Pancreas (tissue), 10 donors: Measurements from ENCODE around the gene BHMT. TPM values are rescaled to one million over a fixed set of nuclear protein-coding genes. Genes with fewer than 3 reads are reported as not detected.
"Not testable (repeated sequence)": the region's sequence is repeated elsewhere in the genome, so short reads cannot be mapped to it uniquely, and the experiment has no call there.

Experiments
- ATAC-seq, 4 donors: fragments of 200-7000 bp; cut with Tn5 transposase; one replicate each; pipeline versions ENCODE4 v1.8.0 to v1.9.1; 2020; ENCODE audit warnings: mild to moderate bottlenecking in 4 of 4, moderate library complexity in 4 of 4
- DNase-seq, 6 donors: peaks; one replicate each; pipeline ENCODE4 v3.0.0-alpha.2; 2020
- FAIRE-seq: peaks from 2 replicates; lab custom pipeline; 2012; peaks lifted over from hg19 to GRCh38; lab: Jason Lieb, UNC
- H3K27ac ChIP-seq, 4 donors: fragments of 200-600 bp; sonication (generic); 1 replicate in 3 of 4; 2 replicates in 1 of 4; pipeline versions ENCODE4 v1.5.0 to v1.8.0; 2020
- H3K27me3 ChIP-seq, 4 donors: fragments of 200-600 bp; one replicate each; pipeline ENCODE4 v1.8.0; 2021
- H3K36me3 ChIP-seq, 3 donors: fragments of 200-600 bp; sonication (generic) in 1 of 3; one replicate each; pipeline versions ENCODE4 v1.5.0 to v1.8.0; 2020 to 2021
- H3K4me1 ChIP-seq, 3 donors: fragments of 200-600 bp; one replicate each; pipeline ENCODE4 v1.8.0; 2021
- H3K4me3 ChIP-seq, 4 donors: fragments of 200-600 bp; sonication (generic) in 2 of 4; one replicate each; pipeline versions ENCODE4 v1.5.0 to v1.8.0; 2020 to 2021
- H3K9me3 ChIP-seq, 4 donors: fragments of 200-600 bp; one replicate each; pipeline ENCODE4 v1.8.0; 2021
- WGBS, 2 donors: extraction: QIAGEN DNeasy Blood & Tissue Kit; methylation state at CpG; one replicate each; pipeline ENCODE4 v1.1.7; 2013; 5-methylcytosine and 5-hydroxymethylcytosine counted together
- intact Hi-C, 3 donors: fragments of 100-400 bp; cut with DNase I; formaldehyde crosslinking; loops; one replicate each; pipeline versions ENCODE4 v1.11.1 to v1.14.2; 2022
- polyA plus RNA-seq, 2 donors: library from polyadenylated mRNA; stranded (reverse); fragments of 200-250 nt; gene quantifications; one replicate each; pipeline ENCODE4 v1.2.3, GENCODE V29; 2013
- total RNA-seq, 6 donors: library from RNA; stranded (reverse); fragmentation: NEBNext Ultra II Directional in 4 of 6; extraction: Animal tissue kit (Norgen Biotek cat#: 25700) in 4 of 6; gene quantifications; one replicate each; pipeline versions ENCODE4 v1.2.1 to v1.2.4, GENCODE V29; 2021 to 2023
- TF ChIP-seq, protein P1 (sequence below), 4 donors: fragments of 200-600 bp; sonication (generic) in 3 of 4; IDR thresholded peaks; one replicate each; pipeline versions ENCODE4 v1.5.0 to v1.8.0; 2021; ENCODE audit warnings: antibody characterized with exemption in 4 of 4
- donor health status: healthy with polysubstance abuse.
- donor health status: DM: no; HTN: no; CAD: no; lungs with moderate emphysema.
- donor health status: DM: no; HTN: no; CAD: no.
- donor health status: control.
- donor health status: control.
- donor health status: Bipolar disorder and iron deficiency.
- donor health status: DM: yes; HTN: yes; CAD: no.
- donor health status: DM: no; HTN: no; CAD: no.
- donor health status: DM: no; HTN: no; CAD: no.
- donor health status: DM: yes; HTN: yes; CAD: no.

The BHMT gene
- total and polyA plus RNA-seq, 8 donors: 0.14 to 0.66 TPM; not detected in 6

DNA sequence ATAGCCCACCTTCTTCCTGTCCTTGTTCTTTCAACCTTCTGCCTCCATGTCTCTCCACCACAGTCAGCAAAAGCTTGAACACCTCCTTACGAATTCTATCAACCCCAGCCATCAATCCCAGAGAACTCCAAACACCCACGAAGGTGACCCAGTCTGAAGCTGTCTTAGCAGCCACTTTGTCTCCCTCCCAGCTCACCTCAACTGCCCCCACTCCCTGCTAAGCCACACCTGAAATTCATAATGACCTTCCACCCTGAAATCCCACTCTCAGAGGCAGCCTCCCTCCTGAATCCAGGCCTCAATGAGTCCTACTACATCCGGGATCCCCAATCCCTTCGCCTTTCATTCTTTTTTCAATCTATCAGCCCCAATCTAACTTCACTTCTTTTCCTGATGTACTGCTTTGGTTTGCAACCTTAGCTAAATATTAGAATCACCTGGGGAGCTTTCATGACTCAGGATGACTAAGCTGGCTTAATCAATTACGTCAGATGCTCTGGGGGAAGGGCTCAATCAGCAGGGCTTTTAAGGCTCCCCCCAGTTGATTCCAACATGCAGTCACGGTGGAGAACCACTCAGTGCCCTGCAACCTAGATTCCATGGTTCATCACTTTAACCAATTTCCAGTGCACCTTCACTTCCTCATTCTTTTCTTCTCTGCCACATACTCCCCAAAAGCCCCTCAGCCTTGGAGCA is 32.2 kb downstream of the BHMT start:
- H3K4me3 ChIP-seq: no peak overlapping the region
- ATAC-seq: peak in 2 of 4 donors; percentile 17 to 43

DNA sequence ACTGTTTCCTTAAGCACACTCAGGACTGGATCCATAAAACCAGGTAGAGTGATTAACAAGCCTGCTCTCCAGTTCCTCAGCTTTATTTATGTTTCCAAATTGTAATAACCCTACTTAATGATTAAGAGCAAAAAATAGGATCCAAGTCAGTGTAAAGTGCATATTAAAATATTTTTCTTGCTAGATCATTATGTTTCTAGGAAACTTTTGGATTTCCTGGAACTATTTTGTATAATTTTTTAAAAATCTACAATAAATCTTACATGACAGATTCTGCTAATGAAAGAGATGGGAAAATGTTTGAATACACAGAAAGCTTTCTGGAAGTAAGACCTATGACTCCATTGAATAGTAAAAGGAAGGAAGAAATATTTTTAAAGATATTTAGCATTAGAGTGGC is 35.5 kb downstream of the BHMT start:
- ATAC-seq (no peak), DNase-seq (no peak), FAIRE-seq (no peak)
- no peaks in the 10 kb centered on the region for H3K27me3 ChIP-seq
- H3K9me3 ChIP-seq: no peaks in the 10 kb centered on the region
- intact Hi-C loops: no loop called here
- peaks cover 0 to 4% (median 0%) of the 10 kb centered on the region in 3 donors for H3K4me1 ChIP-seq
- H3K4me3 ChIP-seq: no peak overlapping the region
- no peak overlapping the region for H3K27ac ChIP-seq
- H3K36me3 ChIP-seq: no peaks in the 10 kb centered on the region
- TF ChIP-seq, protein P1, sequence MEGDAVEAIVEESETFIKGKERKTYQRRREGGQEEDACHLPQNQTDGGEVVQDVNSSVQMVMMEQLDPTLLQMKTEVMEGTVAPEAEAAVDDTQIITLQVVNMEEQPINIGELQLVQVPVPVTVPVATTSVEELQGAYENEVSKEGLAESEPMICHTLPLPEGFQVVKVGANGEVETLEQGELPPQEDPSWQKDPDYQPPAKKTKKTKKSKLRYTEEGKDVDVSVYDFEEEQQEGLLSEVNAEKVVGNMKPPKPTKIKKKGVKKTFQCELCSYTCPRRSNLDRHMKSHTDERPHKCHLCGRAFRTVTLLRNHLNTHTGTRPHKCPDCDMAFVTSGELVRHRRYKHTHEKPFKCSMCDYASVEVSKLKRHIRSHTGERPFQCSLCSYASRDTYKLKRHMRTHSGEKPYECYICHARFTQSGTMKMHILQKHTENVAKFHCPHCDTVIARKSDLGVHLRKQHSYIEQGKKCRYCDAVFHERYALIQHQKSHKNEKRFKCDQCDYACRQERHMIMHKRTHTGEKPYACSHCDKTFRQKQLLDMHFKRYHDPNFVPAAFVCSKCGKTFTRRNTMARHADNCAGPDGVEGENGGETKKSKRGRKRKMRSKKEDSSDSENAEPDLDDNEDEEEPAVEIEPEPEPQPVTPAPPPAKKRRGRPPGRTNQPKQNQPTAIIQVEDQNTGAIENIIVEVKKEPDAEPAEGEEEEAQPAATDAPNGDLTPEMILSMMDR (IDR thresholded peaks at IDR 0.05): no peak

More for the DNA sequence above, 32.2 kb downstream of the BHMT start:
- intact Hi-C loops: no loop called here
- TF ChIP-seq, protein P1 (IDR thresholded peaks at IDR 0.05): no peak
- Histone ChIP-seq H3K36me3 (no peaks in the 10 kb centered on the region), H3K4me1 (peaks cover 0 to 4% (median 0%) of the 10 kb centered on the region in 3 donors), H3K27ac (no peak overlapping the region), H3K27me3 (no peaks in the 10 kb centered on the region), H3K9me3 (no peaks in the 10 kb centered on the region)
- 74 to 75% methylated on average over 6 of the region's 6 CpGs for WGBS, 2 donors
- DNase-seq (no peak), FAIRE-seq (no peak)

DNA sequence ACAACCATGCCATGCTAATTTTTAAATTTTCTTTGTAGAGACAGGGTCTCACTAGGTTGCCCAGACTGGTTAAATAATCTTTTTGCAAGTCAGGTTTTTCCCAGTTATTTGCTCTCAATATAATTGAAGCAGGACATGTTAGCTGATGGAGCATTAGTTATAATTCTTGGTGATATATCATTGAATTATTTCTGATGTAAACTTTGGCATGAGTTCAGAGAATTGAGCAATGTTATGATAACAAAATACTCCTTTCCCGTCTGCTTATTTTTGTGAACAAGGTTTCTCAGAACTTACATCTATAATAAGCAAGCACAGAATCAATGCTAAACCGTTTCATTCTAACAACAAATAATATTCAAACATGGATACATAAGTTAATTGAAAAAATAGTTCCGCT is 37.8 kb downstream of the BHMT start:
- ATAC-seq: no peak
- intact Hi-C loops: no loop called here
- TF ChIP-seq, protein P1 (IDR thresholded peaks at IDR 0.05): no peak
- no peaks in the 10 kb centered on the region for H3K36me3 ChIP-seq
- peaks cover 0 to 4% (median 0%) of the 10 kb centered on the region in 3 donors for H3K4me1 ChIP-seq
- WGBS, 2 donors: 55 to 56% methylated on average over 3 of the region's 3 CpGs
- H3K9me3 ChIP-seq: no peaks in the 10 kb centered on the region
- H3K27me3 ChIP-seq: no peaks in the 10 kb centered on the region
- DNase-seq: no peak
- no peak for FAIRE-seq
- H3K4me3 ChIP-seq: no peak overlapping the region
- H3K27ac ChIP-seq: no peak overlapping the region

DNA sequence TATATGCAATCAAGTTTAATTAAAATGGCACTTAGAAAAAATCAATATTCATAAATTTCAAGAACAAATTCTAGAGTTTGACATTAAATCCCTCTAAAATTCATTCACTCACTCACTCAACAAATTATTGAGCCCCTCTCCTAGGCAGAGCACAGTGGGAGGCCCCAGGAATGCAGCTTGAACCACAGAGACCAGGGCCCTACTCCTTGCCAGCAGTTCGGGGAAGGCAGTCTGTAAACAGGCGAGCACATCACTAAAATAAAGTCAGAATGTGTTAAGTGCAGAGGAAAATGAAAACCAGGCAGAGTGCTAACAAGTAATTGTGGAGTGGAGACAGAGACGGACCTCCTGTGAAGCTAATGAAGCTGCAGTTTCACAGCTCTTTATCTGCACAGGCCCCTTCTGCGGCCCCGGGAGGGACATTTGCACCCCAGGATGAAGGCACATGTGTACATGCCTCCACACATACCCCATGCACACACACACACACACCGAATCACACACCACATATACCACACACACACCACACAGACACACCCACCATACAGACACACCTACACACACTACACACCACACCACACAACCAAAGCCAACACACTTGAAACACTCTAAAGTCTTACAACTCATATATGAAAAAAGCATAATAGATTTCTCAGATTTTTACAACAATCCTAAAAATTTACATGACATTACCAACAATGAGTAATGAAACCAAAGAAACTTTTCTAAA is 40.5 kb downstream of the BHMT start:
- H3K36me3 ChIP-seq: no peaks in the 10 kb centered on the region
- no peaks in the 10 kb centered on the region for H3K27me3 ChIP-seq
- TF ChIP-seq, protein P1 (IDR thresholded peaks at IDR 0.05): no peak
- ATAC-seq: no peak
- H3K27ac ChIP-seq: no peak overlapping the region
- DNase-seq: no peak
- H3K4me1 ChIP-seq: peaks cover 0 to 4% (median 0%) of the 10 kb centered on the region in 3 donors
- H3K9me3 ChIP-seq: no peaks in the 10 kb centered on the region
- intact Hi-C loops: no loop called here
- WGBS, 2 donors: 77 to 82% methylated on average over 6 of the region's 6 CpGs
- no peak overlapping the region for H3K4me3 ChIP-seq
- no peak for FAIRE-seq

DNA sequence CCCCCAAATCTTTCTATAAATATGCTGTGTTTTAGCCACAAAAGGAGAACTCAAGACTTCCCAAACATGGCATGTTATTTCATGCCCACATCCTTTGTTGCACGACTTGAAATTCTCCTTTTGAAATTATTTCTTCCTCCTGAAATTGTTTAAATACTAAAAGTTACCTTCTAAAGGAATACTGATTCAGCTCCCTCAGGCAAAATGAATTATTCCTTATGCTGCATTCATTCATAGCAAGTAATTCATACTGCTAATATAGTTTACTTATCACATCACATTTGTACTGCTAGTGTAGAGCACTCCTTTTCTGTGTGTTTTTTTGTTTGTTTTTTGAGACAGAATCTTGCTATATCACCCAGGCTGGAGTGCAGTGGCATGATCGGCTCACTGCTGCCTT is 45.7 kb downstream of the BHMT start:
- intact Hi-C loops: no loop called here
- FAIRE-seq: no peak
- 83 to 89% methylated on average over 2 of the region's 2 CpGs for WGBS, 2 donors
- Histone ChIP-seq H3K27me3 (no peaks in the 10 kb centered on the region), H3K4me3 (no peak overlapping the region), H3K9me3 (no peaks in the 10 kb centered on the region), H3K4me1 (no peaks in the 10 kb centered on the region), H3K36me3 (no peaks in the 10 kb centered on the region), H3K27ac (no peak overlapping the region)
- DNase-seq: no peak
- ATAC-seq: no peak
- TF ChIP-seq, protein P1 (IDR thresholded peaks at IDR 0.05): no peak

DNA sequence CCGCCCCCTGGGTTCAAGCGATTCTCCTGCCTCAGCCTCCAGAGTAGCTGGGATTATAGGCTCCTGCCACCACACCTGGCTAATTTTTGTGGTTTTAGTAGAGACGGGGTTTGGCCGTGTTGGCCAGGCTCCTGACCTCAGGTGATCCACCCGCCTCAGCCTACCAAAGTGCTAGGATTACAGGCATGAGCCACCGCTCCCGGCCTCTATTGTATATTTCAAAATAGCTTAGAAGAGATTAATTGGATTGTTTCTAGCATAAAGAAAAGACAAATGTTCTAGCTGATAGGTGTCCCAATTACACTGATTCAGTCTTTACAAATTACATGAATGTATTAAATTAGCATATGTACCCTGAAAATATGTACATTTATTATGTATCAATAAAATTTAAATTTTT is 50.0 kb downstream of the BHMT start:
- H3K36me3 ChIP-seq, H3K27ac ChIP-seq, H3K4me3 ChIP-seq, DNase-seq, H3K27me3 ChIP-seq, intact Hi-C loops, FAIRE-seq, H3K9me3 ChIP-seq, ATAC-seq, H3K4me1 ChIP-seq: not testable (repeated sequence)
- WGBS, 2 donors: 93 to 96% methylated on average over 7 of the region's 7 CpGs
